ENCODE results near the gene OR4C11.

GRCh38 chr11:55624531-55624930, 17.1 kb upstream of the OR4C11 start:
- TF ChIP-seq POLR2AphosphoS5 (IDR thresholded peaks at IDR 0.05; ENCODE audit: low read depth, low read length) (no peak), CTCF (IDR thresholded peaks at IDR 0.05) (no peak), EP300 (IDR thresholded peaks at IDR 0.05; ENCODE audit: borderline replicate concordance in 1 of 2, low read depth in 1 of 2, low read length in 1 of 2) (no peak), MXI1 (IDR thresholded peaks at IDR 0.05; ENCODE audit: low read depth, low read length) (no peak), JUND (IDR thresholded peaks at IDR 0.05) (no peak), RFX5 (IDR thresholded peaks at IDR 0.05; ENCODE audit: low read length) (no peak), REST (IDR thresholded peaks at IDR 0.05; ENCODE audit: low read depth, low read length) (no peak), PBX3 (IDR thresholded peaks at IDR 0.05) (no peak), NFIC (IDR thresholded peaks at IDR 0.05; ENCODE audit: borderline replicate concordance) (no peak), TAF1 (IDR thresholded peaks at IDR 0.05; ENCODE audit: borderline replicate concordance, low read depth, low read length) (no peak), MAX (IDR thresholded peaks at IDR 0.05; ENCODE audit: low read depth) (no peak), NRF1 (IDR thresholded peaks at IDR 0.05; ENCODE audit: low read depth, low read length) (no peak), GABPA (IDR thresholded peaks at IDR 0.05; ENCODE audit: low read depth) (no peak)
